Skin epidermis (tissue), 12 donors: ENCODE results near the gene SMTN.
"Not testable (repeated sequence)": the region's sequence is repeated elsewhere in the genome, so short reads cannot be mapped to it uniquely, and the experiment has no call there.

Experiments
- H3K27ac ChIP-seq, 21 experiments: fragments of 200-600 bp; sonication (generic) in 11 of 21; one replicate each; pipeline ENCODE4 v1.5.0; 2020; ENCODE audit warnings: mild to moderate bottlenecking in 3 of 21, inconsistent platforms in 2 of 21, moderate library complexity in 2 of 21
- H3K4me3 ChIP-seq, 7 experiments: fragments of 200-600 bp; sonication (generic) in 2 of 7; one replicate each; pipeline ENCODE4 v1.5.0; 2020; ENCODE audit warnings: inconsistent platforms in 2 of 7, mild to moderate bottlenecking in 2 of 7, moderate library complexity in 1 of 7

SMTN gene

DNA sequence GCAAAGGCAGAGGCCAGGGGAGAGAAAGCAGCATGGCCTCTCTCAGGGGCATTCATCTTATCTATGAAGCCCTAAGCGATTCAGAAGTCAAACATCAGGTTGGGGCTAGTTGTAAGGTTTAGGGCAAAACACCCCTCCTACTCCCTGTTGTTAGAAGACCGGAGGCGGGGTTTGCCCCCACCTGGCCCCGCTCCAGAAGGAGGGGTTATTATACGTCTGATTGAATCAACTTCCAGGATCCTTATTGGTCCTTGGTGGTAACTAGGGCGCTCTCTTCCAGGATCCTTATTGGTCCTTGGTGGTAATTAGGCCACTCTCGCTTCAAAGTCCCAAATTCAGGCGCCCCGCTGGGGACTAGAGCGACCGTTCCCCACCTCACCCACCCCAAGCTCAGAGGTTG, 12.1 kb upstream of the SMTN start:
- Histone ChIP-seq H3K27ac (peak overlapping the region in 1 of 21 experiments; percentile 9), H3K4me3 (no peak overlapping the region)

GRCh38 chr22:31069691-31070314, 11.3 kb upstream of the SMTN start:
- not testable (repeated sequence) for H3K4me3 ChIP-seq, H3K27ac ChIP-seq

DNA sequence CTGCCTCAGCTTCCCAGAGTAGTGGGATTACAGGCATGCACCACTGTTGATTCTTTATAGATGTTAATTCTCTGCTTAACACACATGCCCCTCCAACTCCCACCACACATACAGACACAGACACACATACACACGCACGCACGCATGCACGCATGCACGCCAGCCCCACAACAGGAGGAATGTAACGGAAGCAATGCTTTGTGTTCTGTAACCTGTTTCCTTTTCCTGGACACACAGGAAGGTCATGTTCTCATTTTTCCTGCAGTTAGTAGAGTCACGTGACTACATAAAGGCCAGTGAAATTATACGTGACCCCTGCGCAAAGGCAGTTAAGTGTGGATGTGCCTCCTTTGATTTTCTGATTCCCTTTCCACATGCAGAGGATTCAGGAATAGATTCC, 8.0 kb upstream of the SMTN start:
- H3K27ac ChIP-seq, H3K4me3 ChIP-seq: not testable (repeated sequence)

- not testable (repeated sequence) for H3K27ac ChIP-seq
Measured at GRCh38 chr22:31073545-31074145, 7.5 kb upstream of the SMTN start.

GRCh38 chr22:31075961-31076360, 5.2 kb upstream of the SMTN start:
- Histone ChIP-seq H3K4me3 (no peak overlapping the region), H3K27ac (peak overlapping the region in 18 of 21 experiments; percentile 28 to 88 (median 63))

More at GRCh38 chr22:31073545-31074145, 7.5 kb upstream of the SMTN start:
- H3K4me3 ChIP-seq = not testable (repeated sequence)

GRCh38 chr22:31077681-31078080, 3.4 kb upstream of the SMTN start:
- Histone ChIP-seq H3K27ac (peak overlapping the region in 6 of 21 experiments; percentile 18 to 59 (median 46)), H3K4me3 (no peak overlapping the region)

DNA sequence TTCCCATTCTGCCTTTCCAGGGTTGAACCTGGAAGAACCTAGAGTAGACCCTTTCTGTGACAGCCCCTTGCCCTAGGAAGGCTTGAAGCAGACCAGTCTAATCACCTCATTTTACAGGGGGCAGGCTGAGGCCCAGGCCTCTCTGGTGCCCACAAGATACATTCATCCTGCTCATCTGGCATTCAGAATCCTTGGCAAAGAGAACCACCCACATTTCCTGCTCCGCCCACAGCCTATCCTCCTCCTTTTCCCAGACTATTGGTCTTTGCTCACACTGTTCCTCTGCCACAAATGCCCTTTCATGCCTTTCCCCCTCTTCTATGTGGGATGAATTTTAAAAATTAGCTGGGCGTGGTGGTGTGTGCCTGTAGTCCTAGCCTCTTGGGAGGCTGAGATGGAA, 2.7 kb upstream of the SMTN start:
- H3K27ac ChIP-seq = peak overlapping the region in 6 of 21 experiments; percentile 5 to 59 (median 46)

GRCh38 chr22:31079095-31079642, 1.9 kb upstream of the SMTN start:
- peak overlapping the region in 3 of 21 experiments; percentile 5 to 49 (median 46) for H3K27ac ChIP-seq
- no peak overlapping the region for H3K4me3 ChIP-seq

More for the DNA sequence above, 2.7 kb upstream of the SMTN start:
- not testable (repeated sequence) for H3K4me3 ChIP-seq

GRCh38 chr22:31080164-31080847, 812 bp upstream of the SMTN start:
- Histone ChIP-seq H3K27ac (peak overlapping the region in 19 of 21 experiments; percentile 73 to 97 (median 87)), H3K4me3 (peak overlapping the region; percentile 51 to 71 (median 63))

GRCh38 chr22:31081963-31082605, 966 bp downstream of the SMTN start:
- Histone ChIP-seq H3K4me3 (peak overlapping the region; percentile 51 to 71 (median 63)), H3K27ac (peak overlapping the region in 20 of 21 experiments; percentile 66 to 97 (median 87))

GRCh38 chr22:31082606-31083376, 1.7 kb downstream of the SMTN start:
- Histone ChIP-seq H3K4me3 (peak overlapping the region; percentile 51 to 71 (median 63)), H3K27ac (peak overlapping the region in 20 of 21 experiments; percentile 66 to 97 (median 87))

GRCh38 chr22:31083377-31083768, 2.3 kb downstream of the SMTN start:
- peak overlapping the region in 14 of 21 experiments; percentile 27 to 97 (median 87) for H3K27ac ChIP-seq
- H3K4me3 ChIP-seq = peak overlapping the region in 4 of 7 experiments; percentile 63 to 71 (median 70)

DNA sequence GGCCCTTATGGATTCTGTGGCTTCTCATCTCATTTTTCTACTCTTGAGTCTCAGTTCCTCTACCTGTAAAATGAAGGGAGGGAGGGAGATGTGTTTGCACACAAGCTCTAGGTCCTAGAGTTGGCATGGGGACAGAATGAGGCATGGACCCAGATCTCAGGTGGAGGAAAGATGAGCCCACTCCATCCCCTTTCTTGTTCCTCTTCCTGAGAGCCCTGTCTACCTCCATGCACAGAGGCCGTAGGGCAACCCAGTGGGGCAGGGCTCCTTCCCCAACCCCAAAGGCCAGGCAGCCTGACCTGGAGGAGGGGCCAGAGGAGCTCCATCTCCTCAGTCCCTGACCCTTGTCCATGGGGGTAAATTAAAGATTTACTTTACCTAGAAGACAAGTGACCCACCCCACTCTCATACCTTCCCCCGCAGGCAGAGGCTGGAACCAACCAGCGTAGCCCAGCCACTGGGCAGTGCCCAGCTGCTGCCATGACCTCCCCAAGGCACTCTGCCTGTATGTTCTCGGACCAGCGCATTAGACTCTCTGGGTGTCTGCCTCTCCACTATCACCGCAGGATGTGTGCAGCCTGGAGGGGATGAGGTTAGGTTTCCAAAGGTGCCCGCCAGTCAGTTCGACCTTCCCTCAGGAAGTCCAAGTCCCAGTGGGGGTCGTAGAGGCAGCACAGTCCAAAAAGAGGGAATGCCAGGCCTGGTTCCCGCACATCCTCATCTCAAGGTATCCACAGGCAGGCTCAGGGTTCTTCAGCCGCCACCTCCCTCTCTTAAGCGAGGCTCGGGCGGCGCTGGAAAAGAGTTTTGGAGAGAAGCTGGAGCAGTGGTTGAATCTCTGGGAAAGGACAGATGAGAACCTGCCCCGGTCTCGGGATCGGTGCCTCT, 3.0 kb downstream of the SMTN start:
- peak overlapping the region; percentile 56 to 99 (median 94) for H3K27ac ChIP-seq
- H3K4me3 ChIP-seq = peak overlapping the region; percentile 49 to 85 (median 68)

- Histone ChIP-seq H3K4me3 (peak overlapping the region; percentile 49 to 85 (median 68)), H3K27ac (peak overlapping the region; percentile 56 to 99 (median 94))
Measured at GRCh38 chr22:31084811-31085492, 3.8 kb downstream of the SMTN start.

DNA sequence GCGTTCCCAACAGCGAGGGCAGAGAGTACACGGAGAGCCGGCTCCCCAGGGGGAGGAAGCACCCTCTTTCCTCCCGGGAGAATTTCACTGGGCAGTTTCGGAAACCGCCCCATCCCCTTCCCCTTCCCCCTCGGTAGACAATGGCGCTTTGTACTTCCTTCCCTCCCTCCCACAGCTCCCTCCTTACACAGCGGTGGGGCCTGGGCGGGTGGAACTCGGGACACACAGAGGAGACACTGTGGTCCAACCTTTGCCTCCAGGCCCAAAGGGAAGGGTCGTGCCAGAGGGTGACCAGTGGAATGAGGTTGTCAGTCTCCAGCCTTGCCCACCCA, 4.3 kb downstream of the SMTN start:
- Histone ChIP-seq H3K4me3 (peak overlapping the region; percentile 49 to 85 (median 68)), H3K27ac (peak overlapping the region in 20 of 21 experiments; percentile 80 to 99 (median 94))

GRCh38 chr22:31085928-31086327, 4.8 kb downstream of the SMTN start:
- peak overlapping the region in 2 of 7 experiments; percentile 63 to 85 for H3K4me3 ChIP-seq
- H3K27ac ChIP-seq = peak overlapping the region in 19 of 21 experiments; percentile 80 to 99 (median 94)

DNA sequence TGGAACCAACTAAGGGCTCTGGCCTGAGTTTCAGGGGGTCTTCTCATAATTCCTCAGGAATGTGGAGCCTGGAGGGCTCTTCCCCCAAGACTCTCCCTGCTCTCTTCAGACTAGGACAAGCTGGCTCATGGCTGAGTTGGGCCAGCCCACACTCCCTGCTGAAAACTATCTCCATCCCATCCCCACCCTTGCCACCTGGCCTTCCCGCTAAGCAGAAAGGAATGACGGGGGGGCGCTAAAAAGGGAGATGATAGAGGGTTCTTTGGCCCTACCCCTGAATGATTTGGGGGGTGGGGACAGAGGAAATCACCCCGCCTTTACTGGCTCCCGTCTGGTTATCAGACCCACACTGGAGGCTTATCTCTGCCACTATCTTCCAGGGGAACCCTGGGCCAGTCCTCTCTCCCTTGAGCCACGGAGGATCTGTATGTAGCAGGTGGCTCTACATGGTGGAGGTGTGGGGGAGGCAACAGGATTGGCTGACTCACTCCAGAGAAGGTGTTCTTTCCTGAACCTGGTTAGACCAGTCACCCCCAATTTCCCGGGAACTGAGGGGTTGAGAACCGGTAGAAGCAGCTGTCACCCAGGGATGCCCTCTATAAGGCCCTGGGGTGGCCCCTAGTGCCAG, 5.7 kb downstream of the SMTN start:
- Histone ChIP-seq H3K27ac (peak overlapping the region in 10 of 21 experiments; percentile 8 to 97 (median 88)), H3K4me3 (no peak overlapping the region)
